T-helper 1 cell (primary cell): ENCODE data around the gene RIC8A.
"Not testable (repeated sequence)": the region's sequence is repeated elsewhere in the genome, so short reads cannot be mapped to it uniquely, and the experiment has no call there.

Source experiments
- DNase-seq, 5 donors: peaks; one replicate each; pipeline ENCODE4 v3.0.0-alpha.2; 2012 to 2020

The RIC8A gene

DNA sequence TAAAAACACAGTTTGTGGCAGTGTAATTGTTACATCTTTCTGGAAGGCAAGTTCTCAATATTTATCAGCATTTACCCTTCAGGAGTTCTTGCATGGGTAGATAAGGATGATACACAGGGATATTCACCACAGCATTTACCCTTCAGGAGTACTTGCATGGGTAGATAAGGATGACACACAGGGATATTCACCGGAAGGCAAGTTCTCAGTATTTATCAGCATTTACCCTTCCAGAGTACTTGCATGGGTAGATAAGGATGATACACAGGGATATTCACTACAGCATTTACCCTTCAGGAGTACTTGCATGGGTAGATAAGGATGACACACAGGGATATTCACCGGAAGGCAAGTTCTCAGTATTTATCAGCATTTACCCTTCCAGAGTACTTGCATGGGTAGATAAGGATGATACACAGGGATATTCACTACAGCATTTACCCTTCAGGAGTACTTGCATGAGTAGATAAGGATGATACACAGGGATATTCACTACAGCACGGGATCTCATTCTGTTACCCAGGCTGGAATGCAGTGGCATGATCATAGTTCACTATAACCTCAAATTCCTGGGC is 13.2 kb downstream of the RIC8A start:
- not testable (repeated sequence) for DNase-seq

DNA sequence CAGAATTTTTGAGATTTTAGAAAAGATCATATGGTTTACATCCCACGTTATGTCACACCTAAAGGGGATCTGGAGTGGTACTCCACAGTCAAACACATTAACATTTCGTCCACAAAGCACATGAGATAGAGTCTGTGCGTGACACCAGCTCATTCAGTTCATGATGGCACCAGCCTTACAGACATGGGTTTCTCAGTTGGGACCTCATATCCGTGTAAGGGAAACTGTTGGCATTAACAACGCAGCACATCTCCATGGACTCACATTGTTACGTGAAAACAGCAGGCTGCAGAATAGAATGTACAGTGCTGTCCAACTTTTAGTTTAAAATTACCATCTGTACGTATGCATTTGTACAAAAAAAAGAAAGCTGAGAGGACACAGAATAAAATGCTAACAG is 14.0 kb downstream of the RIC8A start:
- DNase-seq, result no peak

DNA sequence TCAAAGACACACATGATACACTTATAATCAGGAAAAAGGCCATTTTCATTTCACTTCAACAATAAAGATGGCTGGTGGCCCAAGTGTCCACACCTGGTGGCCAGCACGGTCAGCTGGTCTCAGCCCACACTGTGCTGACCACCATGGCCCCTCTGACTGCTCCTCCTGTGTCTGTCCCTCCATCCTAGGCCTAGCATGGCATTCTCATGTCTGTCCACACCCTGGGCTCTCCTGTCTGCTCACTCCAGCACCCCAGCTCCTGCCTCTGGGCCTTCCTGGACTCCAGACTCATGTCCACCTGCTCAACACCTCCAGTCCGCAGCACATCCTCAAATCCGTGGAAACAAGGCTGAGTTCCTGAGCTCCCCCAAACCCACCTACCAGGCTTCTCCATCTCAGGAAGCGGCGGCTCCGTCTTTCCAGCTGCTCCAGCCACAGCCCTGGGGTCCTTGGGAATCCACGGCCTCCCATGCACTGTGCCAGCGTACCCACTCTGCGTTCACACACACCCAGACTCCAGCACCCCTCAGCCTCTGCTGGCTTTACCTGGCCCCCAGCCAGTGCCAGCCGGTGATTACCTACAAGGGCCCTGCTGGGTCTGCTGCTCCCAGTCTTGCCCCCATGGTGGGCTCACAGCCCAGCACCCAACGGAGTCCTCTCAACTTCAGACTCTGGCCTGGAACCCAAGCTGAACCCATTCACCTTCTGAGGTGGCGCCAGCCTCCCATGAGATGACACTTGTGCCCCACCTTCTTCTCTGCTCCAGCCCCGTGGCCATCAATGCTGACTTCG is 14.7 kb downstream of the RIC8A start:
- no peak for DNase-seq

DNA sequence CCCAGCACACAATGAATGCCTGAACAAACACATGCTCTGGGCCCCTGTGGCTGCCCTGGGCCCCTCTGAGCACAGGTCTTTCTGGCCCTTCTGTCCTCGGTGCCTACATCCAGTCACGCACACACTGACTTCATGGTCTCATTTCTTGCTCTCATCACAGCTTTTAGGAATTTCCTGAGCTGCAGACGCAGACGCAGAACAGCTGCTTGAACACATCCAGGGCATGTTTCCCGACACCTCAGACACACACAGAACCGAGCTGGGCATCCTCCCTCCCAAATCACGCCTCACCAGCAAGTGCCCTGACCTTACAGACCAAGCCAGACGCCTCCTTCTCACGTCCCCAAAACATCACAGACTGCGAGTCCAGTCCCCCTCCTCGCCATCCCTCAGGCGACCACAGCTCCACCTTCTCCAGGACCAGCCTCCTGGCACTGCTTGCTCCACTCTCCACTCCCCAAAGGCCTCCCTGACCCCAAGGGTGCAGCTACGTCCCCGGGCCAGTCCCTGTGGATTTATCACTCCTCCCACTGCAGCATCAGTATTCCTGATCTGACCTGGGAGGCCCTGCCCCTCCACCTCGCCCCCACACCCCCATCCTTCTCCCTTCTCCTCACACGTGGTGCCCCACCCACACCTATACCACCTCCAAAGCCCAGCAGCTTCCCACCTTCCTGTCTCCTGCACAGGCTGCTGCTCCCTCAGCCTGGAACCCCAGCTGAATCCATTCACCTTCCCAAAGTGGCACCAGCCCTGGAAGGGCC is 15.7 kb downstream of the RIC8A start:
- no peak for DNase-seq

DNA sequence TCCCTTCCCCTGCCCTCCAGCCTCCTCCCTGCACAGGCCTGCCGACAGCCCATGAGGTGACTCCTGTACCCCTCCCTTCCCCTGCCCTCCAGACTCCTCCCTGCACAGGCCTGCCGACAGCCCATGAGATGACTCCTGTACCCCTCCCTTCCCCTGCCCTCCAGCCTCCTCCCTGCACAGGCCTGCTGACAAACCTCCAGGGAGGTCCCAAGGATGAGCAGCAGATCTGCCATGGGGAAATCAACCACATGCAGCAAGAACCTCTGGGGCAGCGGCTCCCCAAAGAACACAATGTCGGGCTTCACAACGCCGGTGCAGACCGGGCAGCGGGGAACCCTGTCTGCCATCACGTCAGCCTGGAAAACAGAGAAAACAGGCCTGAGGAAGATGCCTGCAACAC is 16.4 kb downstream of the RIC8A start:
- DNase-seq, result no peak

DNA sequence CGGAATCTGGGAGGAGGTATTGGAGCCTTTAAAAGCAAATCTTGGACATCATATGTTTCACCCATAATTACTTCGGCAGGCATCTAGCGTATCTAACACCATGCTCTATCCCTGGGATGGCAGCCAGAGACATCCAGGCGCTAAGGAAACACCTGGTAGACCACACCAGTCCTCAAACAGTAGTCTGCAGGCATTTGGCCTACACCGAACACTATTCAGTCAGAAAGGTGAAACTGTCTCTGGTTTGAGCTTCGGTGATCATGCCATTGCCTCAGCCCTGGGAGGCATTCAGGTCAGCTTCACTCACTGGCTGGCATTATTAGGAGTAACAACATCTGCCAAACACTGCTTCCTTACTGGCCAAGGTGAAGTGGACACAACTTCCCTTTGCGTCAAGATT is 16.9 kb downstream of the RIC8A start:
- no peak for DNase-seq

DNA sequence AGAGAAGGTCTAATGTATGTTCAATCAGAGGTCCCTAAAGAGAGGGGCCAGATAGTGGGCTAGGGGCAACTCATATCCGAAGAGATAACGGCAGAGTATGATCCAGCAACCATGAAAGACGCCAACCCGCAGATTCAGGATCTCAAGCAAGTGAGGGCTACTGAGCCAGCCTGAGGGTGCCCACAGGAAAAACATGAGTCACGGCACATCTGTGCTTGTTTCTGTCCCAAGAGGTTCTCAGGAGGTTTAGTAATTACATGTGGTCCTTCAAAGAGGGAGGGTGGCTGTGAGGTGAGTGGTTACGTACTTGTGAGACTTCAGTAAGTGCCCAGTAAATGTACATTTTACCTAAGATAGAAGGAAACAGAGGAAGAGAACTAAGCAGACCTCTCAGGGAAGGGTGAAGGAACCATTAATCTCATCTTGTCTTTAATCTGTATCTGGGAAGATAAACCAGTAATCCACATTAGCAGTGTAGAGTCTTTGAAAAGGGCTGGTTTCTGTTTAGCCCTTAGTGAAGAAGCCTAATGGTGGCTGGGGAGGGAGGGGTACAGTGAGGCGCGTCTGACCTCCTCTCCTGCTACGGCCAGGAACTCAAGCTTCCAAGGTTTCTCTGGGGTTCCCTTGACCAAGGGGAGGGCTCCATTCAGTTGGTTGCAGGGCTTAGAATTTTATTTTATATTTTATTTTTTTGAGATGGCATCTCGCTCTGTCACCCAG is 18.4 kb downstream of the RIC8A start:
- no peak for DNase-seq

DNA sequence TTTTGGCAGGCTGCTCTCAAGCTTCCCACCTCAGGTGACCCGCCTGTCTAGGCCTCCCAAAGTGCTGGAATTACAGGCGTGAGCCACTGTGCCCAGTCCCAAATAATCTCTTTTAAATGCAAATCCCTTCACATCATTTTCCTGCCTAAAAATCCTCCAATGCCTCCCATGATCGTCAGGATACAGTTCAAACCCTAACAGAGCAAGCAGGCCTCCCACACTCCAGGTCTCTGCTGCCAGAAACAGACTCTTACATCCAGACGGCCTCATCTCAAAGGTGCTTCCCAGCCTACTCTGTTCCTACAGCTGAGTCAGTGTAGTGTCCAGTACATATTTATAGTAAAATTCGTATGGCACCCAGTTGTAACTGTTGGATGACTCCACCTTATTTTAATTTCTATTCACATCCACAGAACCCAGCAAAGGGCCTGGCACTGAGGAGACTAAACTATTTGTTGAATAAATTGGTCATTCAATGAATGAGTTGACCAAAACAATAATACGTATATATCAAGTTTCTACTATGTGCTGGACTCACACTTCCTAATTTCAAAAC is 20.4 kb downstream of the RIC8A start:
- no peak for DNase-seq

DNA sequence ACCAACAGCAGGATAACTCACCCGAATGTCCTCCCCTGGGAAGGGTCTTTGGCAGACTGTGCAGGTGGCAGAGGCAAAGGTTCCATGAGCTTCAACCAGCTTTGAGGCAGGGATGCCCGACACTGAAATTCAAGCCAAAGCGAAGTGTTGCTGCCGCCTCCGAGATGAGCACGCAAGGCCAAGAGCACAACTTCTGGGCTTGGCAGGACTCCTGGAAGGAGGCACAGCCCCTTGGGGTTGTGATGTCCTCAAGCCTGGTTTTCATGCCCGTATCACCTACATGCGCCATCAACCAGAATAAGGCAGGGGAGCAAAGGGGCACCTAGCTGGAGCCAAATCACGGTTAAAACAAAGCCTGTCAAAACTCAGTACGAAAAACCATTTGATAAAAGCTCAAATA is 22.9 kb downstream of the RIC8A start:
- no peak for DNase-seq

DNA sequence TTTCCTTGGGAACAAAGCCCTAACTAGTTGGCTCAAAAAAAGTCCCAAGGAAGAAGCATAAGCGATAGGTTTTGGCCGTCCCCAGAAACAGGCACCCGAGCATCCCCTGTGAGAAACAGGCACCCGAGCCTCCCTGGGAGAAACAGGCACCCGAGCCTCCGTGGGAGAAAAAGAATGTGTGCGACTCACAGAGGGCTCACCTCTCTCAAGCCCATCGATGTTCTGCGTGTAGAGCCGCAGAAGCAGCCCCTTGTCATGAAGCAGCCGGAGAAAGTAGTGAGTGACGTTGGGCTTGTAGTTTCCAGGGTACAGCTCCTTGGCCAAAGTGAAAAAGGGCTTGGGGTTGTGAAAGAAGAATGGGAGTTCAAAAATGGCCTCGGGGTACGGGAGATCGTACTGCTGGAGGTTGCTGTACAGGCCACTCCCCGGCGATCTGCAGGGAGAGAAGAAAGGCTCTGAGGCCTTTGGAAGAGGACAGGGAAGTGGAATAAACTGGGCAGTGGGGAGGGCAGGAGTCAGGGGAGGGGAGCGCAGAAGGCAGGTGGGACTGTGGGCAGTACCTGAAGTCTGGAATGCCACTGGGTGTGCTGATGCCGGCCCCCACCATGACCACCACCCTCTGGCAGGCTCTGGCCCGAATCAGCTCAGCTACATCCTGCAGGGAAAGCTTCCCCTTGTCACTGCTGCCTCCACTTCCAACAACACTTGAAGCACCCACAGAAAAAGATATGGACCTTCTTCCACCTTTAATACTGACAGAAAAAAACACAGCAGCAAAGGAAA is 25.5 kb downstream of the RIC8A start:
- DNase-seq, result no peak

DNA sequence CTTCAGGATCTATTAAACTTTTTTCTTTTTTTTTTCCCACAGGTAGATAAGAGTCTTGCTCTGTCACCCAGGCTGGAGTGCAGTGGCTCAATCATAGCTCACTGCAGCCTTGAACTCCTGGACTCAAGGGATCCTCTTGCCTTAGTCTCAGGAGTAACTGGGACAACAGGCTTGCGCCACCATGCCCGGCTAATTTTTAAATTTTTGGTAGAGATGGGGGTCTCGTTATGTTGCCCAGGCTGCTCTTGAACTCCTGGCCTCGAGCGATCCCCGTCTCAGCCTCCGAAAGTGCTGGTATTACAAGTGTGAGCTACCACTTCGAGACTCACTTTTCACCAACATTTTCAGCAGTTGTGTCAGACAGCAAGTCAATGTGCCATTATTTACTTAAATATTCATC is 27.7 kb downstream of the RIC8A start:
- no peak for DNase-seq

DNA sequence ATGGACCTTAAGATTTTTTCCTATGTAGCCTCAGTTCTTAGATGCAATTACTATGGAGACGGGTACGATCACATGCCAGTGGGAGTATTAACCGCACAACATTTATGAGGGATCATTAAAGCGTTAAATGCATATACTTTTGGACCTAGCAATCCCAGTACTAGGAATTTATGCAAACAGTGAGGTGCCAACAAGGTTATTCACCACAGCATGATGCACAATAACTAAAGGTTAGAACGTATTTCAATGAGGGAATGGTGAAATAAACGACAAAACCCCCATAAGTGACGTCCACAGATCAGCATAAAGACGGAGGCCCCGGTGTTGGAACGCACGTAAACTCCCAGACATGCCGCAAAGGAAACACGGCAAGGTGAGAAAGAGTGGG is 28.1 kb downstream of the RIC8A start:
- peak in 2 of 5 donors; percentile 65 to 68 for DNase-seq

DNA sequence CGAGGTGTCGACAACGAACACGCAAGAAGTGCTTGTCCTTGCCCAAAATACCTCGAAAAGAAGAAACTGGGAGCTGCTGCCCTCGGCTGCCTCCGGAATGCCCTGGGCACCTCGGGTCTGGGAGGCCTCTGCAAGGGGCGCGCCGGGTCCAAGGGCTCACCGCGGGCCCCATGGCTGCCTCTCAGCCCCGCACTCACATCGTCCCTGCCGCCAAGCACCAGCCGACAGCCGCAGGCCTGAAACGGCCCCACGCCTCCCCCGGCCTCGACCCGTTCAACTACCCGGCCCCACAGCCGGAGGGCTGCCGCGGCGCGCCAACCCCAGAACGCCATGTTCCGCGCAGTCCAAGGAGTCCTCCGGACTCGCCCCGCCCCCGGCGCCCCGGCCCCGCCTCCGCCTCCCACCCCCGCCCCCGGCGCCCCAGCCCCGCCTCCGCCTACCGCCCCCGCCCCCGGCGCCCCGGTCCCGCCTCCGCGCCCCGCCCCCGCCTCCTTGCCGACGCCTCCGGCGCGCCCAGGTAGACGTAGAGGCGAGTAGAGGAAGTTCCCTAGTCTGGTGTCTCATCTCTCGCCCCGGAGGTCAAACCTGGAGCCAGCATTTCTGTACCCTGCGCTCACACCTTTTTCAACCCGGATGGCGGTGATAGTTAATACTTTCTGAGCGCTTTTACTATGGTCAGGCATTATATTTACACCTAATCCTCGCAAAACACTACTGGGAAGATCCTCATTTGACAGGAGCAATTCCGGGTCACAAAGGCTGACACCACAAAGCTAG is 28.7 kb downstream of the RIC8A start, which contains the start of gene SIRT3:
Gene SIRT3 (minus strand): TSS at position 346 of the 777 bp plus-strand sequence. CDS start 14 bp downstream, at position 332.
- DNase-seq, result peak; percentile 77 to 88 (median 87)

DNA sequence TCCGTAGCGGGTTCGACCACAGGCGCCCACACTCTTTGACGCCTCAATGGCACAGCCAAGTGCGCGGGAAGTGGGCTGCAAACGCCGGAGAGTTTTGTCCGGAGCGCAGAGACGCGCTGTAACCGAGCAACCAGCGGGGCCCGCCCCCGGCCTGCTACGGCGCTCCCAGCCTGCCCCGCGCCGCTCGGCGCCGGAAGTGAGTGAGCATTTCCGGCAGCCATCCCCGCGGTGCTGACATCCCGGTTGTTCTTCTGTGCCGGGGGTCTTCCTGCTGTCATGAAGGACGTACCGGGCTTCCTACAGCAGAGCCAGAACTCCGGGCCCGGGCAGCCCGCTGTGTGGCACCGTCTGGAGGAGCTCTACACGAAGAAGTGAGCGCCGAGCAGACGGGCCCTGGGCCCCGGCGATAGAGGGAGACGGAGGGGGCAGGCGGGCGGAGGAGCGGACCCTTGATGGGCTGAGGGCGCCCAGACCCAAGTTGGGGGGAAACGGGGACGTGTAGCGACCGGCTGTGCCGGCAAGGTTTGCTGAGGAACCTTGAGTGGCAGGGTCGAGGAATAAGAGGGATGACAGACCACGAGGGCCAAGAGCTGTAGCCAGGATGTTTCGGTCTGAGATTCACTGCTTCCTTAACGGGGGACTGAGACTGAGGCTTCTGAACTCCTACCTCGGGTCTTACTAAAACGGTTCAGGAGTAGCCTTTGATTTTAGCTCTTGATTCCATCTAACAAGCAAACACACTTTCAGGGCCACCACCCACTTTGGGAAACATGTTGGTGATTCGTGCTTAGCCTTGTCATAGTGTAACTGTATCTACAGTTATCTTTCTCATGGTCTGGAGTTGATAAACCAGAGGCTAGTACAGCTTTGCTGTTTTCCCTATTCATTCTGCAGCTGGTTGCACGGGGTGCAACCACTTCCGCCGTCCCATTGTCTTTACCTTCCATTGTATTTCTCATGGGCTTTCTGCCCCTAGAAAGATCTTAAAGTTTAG is 29.6 kb downstream of the RIC8A start, which contains the start of gene PSMD13:
Gene PSMD13 (plus strand): TSS at position 203 of the 994 bp plus-strand sequence. CDS start 74 bp downstream, at position 277.
- peak; percentile 71 to 89 (median 82) for DNase-seq

DNA sequence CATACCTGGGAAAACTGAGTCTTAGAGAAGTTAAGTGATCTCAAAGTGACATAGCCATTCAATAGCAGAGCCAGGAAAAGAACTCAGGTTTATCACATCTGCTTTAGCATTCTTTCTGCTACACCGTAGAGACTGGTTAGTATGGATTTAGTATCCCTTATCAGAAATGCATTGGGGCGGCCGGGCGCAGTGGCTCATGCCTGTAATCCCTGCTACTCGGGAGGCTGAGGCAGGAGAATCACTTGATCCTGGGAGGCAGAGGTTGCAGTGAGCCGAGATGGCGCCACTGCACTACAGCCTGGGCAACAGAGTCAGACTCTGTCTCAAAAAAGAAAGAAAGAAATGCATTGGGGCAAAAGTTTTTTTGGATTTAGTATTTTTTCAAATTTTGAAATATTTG is 30.8 kb downstream of the RIC8A start:
- not testable (repeated sequence) for DNase-seq

DNA sequence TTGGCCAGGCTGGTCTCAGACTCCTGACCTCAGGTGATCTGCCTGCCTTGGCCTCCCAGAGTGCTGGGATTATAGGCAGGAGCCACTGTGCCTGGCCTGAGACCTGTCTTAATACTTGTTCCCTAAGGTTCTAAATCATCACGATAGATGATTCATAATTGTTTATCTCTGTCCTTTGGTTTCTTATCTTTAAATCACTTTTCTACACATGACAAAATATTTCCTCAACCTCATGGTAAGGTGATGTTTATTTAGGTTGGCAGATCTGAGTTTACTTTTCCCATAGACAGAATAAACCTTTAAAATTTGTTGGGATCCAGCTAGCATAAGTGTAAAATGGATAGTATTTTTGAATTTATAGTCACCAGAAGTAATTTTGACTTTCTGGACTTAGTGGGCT is 32.8 kb downstream of the RIC8A start:
- no peak for DNase-seq

DNA sequence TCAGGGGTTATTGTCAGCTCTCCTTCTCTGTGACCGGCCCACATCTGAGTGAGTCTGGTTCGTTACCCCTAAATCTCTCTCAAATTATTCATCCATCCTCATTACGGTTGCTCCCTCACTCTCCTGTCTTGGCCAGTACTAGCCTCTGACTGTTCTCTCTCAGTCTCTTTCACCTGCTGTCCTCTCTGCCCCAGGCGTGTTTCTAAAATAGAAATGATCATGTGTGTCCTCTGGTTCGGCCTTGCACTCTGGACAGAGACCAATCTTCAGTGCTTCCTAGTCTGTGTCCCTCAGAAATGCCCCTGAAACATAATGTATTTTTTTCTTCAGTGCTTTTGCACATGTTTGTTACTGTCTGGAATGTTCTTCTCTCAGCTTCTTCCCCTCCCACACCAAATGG is 34.1 kb downstream of the RIC8A start:
- no peak for DNase-seq

DNA sequence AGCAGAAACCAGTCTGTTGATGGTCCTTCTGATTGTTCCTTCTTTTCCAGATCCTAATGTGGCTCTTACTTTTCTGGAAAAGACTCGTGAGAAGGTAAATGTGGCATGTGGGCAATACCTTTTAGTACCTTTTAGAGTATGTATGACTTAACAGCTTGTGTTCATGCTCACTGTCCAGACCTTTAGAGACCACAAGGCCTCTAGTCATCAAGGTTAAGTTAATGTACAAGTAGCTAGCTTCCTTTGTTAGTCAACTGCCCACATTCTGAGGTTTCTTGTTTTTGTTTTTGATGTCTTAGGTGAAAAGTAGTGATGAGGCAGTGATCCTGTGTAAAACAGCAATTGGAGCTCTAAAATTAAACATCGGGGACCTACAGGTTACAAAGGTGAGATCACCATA is 36.9 kb downstream of the RIC8A start:
- DNase-seq, result no peak

DNA sequence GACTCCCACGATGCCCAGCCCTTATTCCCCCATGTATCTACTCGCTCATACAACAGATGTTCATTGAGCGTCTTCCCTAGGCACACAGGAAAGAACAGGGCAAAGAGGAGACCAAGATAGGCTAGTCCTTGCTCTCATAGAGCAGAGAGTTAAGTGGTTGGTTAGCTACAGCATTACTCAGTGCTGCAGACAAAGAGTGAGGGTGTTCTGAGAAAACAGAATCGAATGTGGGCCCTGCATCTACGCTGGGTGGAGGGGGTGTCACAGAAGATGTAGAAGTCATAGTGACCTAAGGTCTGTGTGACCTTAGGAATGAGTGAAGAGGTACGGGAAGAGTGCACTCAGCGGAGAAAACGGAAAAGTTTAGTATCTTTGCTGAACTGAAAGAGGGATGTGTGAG is 41.6 kb downstream of the RIC8A start:
- DNase-seq, result no peak

DNA sequence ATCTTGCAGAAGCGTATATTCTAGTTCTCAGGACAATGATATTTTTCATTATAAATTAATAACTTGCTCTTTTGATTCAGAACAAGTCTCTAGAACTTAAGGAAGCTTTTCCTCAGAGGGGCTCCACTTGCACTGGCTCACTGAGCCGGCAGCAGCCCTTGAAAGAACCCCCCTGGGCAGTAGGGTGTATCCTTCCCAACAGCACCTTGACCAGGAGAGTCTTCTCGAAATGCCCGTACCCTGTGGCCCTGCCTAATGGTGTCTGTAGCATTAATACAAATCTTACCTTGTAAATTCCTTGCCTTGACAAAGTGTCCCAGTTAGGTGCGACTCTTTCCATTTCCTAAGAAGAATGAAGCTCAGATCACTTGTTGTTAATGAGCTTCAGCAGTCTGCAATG is 42.8 kb downstream of the RIC8A start:
- no peak for DNase-seq
